Brain microvascular endothelial cell (primary cell): ENCODE results near the gene HAPLN2.
A peak's percentile ranks its signal among the peaks of the same experiment; 100 is the strongest.

Experiments
- DNase-seq: peaks from one replicate; pipeline ENCODE4 v3.0.0-alpha.2; 2020
- H3K27ac ChIP-seq: fragments of 250-450 bp; sonication (Bioruptor Pico); 2 replicates; pipeline ENCODE4 v1.5.1; 2020; ENCODE audit warnings: mild to moderate bottlenecking, moderate library complexity
- H3K27me3 ChIP-seq: fragments of 250-450 bp; sonication (Bioruptor Pico); replicated peaks from 2 replicates; pipeline ENCODE4 v1.5.1; 2020; ENCODE audit warnings: mild to moderate bottlenecking
- H3K36me3 ChIP-seq: fragments of 250-450 bp; sonication (Bioruptor Pico); replicated peaks from 2 replicates; pipeline ENCODE4 v1.5.1; 2020; ENCODE audit warnings: mild to moderate bottlenecking
- H3K4me3 ChIP-seq: 2 replicates; pipeline ENCODE4 v1.5.1; 2011; ENCODE audit warnings: low read depth, mild to moderate bottlenecking, control low read depth, low read length, moderate library complexity
- in situ Hi-C: cut with HindIII; loops from 2 replicates; pipeline ENCODE4 v1.10.0; 2017; ENCODE audit warnings: low sequenced_read_pairs, low pct_ligation_motif_present
- TF ChIP-seq, protein P1 (sequence below): IDR thresholded peaks from 2 replicates; pipeline ENCODE4 v1.5.1; 2011; ENCODE audit warnings: low read depth, mild to moderate bottlenecking, moderate library complexity, low read length, control low read depth, inconsistent platforms; ENCODE audit errors: missing control alignments

The HAPLN2 gene

DNA sequence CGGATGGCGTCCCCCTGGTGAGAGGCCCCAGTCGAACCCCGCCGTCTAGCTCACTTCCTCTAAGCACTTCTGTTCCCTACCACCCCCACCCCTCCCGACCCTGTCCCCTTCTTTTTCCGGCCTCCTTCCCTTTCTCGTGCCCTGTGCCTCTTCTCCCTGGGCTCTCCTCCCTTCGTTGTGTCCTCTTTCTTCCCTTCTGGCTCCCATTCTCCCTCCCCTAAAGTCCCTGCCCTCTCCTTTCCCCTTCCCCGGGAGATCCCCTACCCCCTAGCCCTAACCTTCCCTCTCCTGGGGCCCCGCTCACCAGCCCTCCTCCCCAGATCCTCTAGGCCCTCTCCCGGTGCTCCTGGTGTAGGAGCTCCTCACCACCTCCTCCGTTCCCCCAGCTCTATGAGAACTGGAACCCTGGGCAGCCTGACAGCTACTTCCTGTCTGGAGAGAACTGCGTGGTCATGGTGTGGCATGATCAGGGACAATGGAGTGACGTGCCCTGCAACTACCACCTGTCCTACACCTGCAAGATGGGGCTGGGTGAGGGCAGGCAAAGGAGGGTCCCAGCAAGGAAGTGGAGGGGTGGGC is 38.6 kb downstream of the HAPLN2 start:
- in situ Hi-C loops, result no loop called here
- Histone ChIP-seq H3K4me3 (no peak overlapping the region), H3K27ac (no peak overlapping the region), H3K27me3 (peaks cover 9% of the 10 kb centered on the region), H3K36me3 (no peaks in the 10 kb centered on the region)
- TF ChIP-seq, protein P1, sequence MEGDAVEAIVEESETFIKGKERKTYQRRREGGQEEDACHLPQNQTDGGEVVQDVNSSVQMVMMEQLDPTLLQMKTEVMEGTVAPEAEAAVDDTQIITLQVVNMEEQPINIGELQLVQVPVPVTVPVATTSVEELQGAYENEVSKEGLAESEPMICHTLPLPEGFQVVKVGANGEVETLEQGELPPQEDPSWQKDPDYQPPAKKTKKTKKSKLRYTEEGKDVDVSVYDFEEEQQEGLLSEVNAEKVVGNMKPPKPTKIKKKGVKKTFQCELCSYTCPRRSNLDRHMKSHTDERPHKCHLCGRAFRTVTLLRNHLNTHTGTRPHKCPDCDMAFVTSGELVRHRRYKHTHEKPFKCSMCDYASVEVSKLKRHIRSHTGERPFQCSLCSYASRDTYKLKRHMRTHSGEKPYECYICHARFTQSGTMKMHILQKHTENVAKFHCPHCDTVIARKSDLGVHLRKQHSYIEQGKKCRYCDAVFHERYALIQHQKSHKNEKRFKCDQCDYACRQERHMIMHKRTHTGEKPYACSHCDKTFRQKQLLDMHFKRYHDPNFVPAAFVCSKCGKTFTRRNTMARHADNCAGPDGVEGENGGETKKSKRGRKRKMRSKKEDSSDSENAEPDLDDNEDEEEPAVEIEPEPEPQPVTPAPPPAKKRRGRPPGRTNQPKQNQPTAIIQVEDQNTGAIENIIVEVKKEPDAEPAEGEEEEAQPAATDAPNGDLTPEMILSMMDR, result no peak
- DNase-seq, result no peak

DNA sequence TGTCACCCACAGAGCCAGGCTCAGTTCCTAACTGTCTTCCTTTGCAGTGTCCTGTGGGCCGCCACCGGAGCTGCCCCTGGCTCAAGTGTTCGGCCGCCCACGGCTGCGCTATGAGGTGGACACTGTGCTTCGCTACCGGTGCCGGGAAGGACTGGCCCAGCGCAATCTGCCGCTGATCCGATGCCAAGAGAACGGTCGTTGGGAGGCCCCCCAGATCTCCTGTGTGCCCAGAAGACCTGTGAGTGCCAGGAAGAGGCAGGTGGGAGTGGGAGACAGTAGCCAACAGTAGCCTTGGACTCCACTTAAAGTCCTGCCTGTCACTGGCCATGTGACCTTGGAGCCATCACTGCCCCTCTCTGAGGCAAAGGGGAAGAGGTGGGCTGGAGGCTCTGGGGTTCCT is 39.3 kb downstream of the HAPLN2 start:
- H3K27me3 ChIP-seq, result peaks cover 9% of the 10 kb centered on the region
- in situ Hi-C loops, result no loop called here
- TF ChIP-seq, protein P1, result no peak
- DNase-seq, result no peak
- H3K36me3 ChIP-seq, result no peaks in the 10 kb centered on the region
- no peak overlapping the region for H3K27ac ChIP-seq
- no peak overlapping the region for H3K4me3 ChIP-seq

DNA sequence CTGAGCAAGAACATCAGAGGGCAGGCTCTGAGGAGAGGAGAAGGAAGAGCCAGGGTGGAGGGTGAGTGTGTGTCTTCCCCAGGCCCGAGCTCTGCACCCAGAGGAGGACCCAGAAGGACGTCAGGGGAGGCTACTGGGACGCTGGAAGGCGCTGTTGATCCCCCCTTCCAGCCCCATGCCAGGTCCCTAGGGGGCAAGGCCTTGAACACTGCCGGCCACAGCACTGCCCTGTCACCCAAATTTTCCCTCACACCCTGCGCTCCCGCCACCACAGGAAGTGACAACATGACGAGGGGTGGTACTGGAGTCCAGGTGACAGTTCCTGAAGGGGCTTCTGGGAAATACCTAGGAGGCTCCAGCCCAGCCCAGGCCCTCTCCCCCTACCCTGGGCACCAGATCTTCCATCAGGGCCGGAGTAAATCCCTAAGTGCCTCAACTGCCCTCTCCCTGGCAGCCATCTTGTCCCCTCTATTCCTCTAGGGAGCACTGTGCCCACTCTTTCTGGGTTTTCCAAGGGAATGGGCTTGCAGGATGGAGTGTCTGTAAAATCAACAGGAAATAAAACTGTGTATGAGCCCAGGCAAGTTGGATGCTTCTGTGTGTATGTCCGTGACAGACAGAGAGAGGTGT is 39.8 kb downstream of the HAPLN2 start:
- in situ Hi-C loops, result no loop called here
- no peak overlapping the region for H3K4me3 ChIP-seq
- no peaks in the 10 kb centered on the region for H3K36me3 ChIP-seq
- H3K27me3 ChIP-seq, result peaks cover 9% of the 10 kb centered on the region
- no peak overlapping the region for H3K27ac ChIP-seq
- DNase-seq, result no peak
- TF ChIP-seq, protein P1, result no peak

DNA sequence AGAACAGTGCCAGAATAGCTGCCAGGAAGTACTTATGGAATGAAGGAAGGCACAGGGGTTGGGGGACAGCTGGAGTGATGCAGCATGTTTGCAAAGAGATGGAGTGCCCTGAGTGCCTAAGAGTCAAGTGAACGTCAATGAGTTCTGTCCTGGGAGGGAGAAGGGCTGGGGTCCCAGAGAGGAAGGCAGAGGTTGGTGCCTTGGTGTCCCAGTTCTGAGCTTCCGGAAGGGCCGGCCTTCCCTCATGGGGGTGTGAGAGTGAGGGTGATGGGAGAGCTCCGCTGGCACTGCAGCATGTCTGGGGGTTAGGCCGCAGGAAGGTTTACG is 40.4 kb downstream of the HAPLN2 start:
- no peak for DNase-seq
- in situ Hi-C loops, result no loop called here
- no peak overlapping the region for H3K27ac ChIP-seq

DNA sequence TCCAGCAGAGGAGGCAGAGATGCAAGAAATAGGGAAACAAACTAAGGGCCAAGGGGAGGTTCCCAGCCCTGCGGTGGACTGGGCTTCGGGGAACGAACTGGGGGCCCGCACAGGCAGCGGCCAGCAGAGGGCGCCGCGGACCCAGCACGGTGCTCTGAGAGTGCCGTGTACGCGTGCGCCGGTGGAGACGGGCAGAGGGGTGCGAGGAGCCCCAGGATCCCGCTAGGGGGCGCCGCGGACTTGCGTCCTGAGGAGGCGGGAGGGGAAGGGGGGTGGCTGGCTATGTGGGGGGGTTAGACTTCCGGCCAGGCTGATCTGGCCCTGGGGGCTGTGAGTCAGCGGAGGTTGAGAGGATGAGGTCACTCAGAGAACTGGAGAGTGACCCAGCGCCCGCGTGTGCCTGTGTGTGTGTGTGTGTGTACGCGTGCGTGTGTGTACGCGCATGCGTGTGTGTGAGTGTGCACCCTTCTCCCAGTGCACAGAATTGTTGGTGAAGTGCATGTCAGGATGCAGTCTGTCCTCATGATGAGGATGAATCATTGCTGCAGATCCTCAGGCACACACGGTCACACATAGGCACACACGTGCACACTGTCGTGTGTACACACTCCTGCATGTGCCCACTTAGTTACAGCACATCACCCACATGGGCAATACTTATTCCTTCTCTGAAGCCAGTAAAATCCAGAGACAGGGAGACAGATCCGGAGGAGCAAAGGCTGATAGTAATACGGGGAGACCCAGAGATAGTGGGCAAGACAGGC is 41.0 kb downstream of the HAPLN2 start:
- Histone ChIP-seq H3K36me3 (no peaks in the 10 kb centered on the region), H3K27me3 (peaks cover 9% of the 10 kb centered on the region), H3K4me3 (peak overlapping the region; percentile 27), H3K27ac (peak overlapping the region; percentile 65)
- peak; percentile 94 for DNase-seq
- in situ Hi-C loops, result no loop called here
- TF ChIP-seq, protein P1, result peak; percentile 94

More for the DNA sequence above, 40.4 kb downstream of the HAPLN2 start:
- TF ChIP-seq, protein P1, result no peak
- Histone ChIP-seq H3K36me3 (no peaks in the 10 kb centered on the region), H3K27me3 (peaks cover 9% of the 10 kb centered on the region), H3K4me3 (peak overlapping the region; percentile 20)
